Mammary epithelial cell (primary cell): ENCODE data around the gene TRIM5.

Experiments
- CTCF ChIP-seq, 2 donors: IDR thresholded peaks in 1 of 2; conservative IDR thresholded peaks in 1 of 2; 2 replicates each; pipeline ENCODE4 v1.5.1; 2011 to 2012; ENCODE audit warnings: inconsistent platforms in 2 of 2, low read length in 2 of 2, mild to moderate bottlenecking in 2 of 2, control low read depth in 1 of 2, low read depth in 1 of 2; ENCODE audit not compliant: insufficient read depth in 1 of 2; ENCODE audit errors: extremely low read depth in 1 of 2
- EZH2 ChIP-seq: IDR thresholded peaks from 2 replicates; pipeline ENCODE4 v1.6.1; 2012; ENCODE audit warnings: low read length, inconsistent platforms, borderline replicate concordance

GRCh38 chr11:5625281-5625680, 59.6 kb downstream of the TRIM5 start:
- TF ChIP-seq CTCF (conservative IDR thresholded peaks at IDR 0.05 in 1 of 2, IDR thresholded peaks at IDR 0.05 in 1 of 2; ENCODE audit: extremely low read depth in 1 of 2, insufficient read depth in 1 of 2, low read depth in 1 of 2, low read length in 2 of 2) (no peak), EZH2 (no peak)
